DND-41 (cell line): ENCODE results near the gene ZFP36.

Experiments used
- ATAC-seq: fragments of 200-7000 bp; cut with Tn5 transposase; 3 replicates; pipeline ENCODE4 v1.9.1; 2021; ENCODE audit warnings: low read depth; ENCODE audit not compliant: insufficient read depth
- DNase-seq: peaks from one replicate; pipeline ENCODE4 v3.0.0-alpha.2; 2020
- H2AFZ ChIP-seq: 2 replicates; pipeline ENCODE4 v1.6.0; 2012; ENCODE audit warnings: low read depth, low read length
- H3K27ac ChIP-seq: 2 replicates; pipeline ENCODE4 v1.5.1; 2012; ENCODE audit warnings: low read length, inconsistent platforms
- H3K27me3 ChIP-seq: fragments of 200-600 bp; sonication (generic); 2 replicates; pipeline ENCODE4 v1.6.0; 2012; ENCODE audit warnings: low read length, mild to moderate bottlenecking, inconsistent platforms; ENCODE audit not compliant: insufficient read depth, poor library complexity
- H3K36me3 ChIP-seq: 2 replicates; pipeline ENCODE4 v1.5.1; 2012; ENCODE audit warnings: low read length, inconsistent platforms; ENCODE audit not compliant: insufficient read depth
- H3K4me1 ChIP-seq: 2 replicates; pipeline ENCODE4 v1.5.1; 2012; ENCODE audit warnings: mild to moderate bottlenecking, low read length; ENCODE audit not compliant: insufficient read depth
- H3K4me2 ChIP-seq: 2 replicates; pipeline ENCODE4 v1.6.0; 2012; ENCODE audit warnings: mild to moderate bottlenecking, moderate library complexity, low read length, inconsistent platforms; ENCODE audit not compliant: insufficient read depth
- H3K4me3 ChIP-seq, 2 experiments: fragments of 200-600 bp in 1 of 2; shearing (Covaris generic) in 1 of 2; 2 replicates each; pipeline ENCODE4 v1.5.1; 2012 to 2016; ENCODE audit warnings: inconsistent platforms in 2 of 2, low read length in 2 of 2, mild to moderate bottlenecking in 2 of 2, low read depth in 1 of 2, moderate library complexity in 1 of 2
- H3K79me2 ChIP-seq: 2 replicates; pipeline ENCODE4 v1.6.0; 2012; ENCODE audit warnings: low read length, inconsistent platforms; ENCODE audit not compliant: insufficient read depth
- H3K9ac ChIP-seq: 2 replicates; pipeline ENCODE4 v1.6.0; 2012; ENCODE audit warnings: low read depth, mild to moderate bottlenecking, inconsistent platforms, low read length, moderate library complexity
- H3K9me3 ChIP-seq: 2 replicates; pipeline ENCODE4 v1.5.1; 2012; ENCODE audit warnings: low read length, moderate library complexity, mild to moderate bottlenecking, inconsistent platforms; ENCODE audit not compliant: insufficient read depth, severe bottlenecking
- H4K20me1 ChIP-seq: 2 replicates; pipeline ENCODE4 v1.6.0; 2012; ENCODE audit warnings: low read length; ENCODE audit not compliant: insufficient read depth
- CTCF ChIP-seq: IDR thresholded peaks from 2 replicates; pipeline ENCODE4 v1.5.1; 2012; ENCODE audit warnings: borderline replicate concordance, low read length, moderate library complexity, mild to moderate bottlenecking; ENCODE audit not compliant: poor library complexity, severe bottlenecking; ENCODE audit errors: extremely low read depth
- EZH2 ChIP-seq: IDR thresholded peaks from 3 replicates; pipeline ENCODE4 v1.6.1; 2012; ENCODE audit warnings: borderline replicate concordance, low read depth, mild to moderate bottlenecking, moderate library complexity, low read length, inconsistent platforms; ENCODE audit not compliant: severe bottlenecking

ZFP36 gene

DNA sequence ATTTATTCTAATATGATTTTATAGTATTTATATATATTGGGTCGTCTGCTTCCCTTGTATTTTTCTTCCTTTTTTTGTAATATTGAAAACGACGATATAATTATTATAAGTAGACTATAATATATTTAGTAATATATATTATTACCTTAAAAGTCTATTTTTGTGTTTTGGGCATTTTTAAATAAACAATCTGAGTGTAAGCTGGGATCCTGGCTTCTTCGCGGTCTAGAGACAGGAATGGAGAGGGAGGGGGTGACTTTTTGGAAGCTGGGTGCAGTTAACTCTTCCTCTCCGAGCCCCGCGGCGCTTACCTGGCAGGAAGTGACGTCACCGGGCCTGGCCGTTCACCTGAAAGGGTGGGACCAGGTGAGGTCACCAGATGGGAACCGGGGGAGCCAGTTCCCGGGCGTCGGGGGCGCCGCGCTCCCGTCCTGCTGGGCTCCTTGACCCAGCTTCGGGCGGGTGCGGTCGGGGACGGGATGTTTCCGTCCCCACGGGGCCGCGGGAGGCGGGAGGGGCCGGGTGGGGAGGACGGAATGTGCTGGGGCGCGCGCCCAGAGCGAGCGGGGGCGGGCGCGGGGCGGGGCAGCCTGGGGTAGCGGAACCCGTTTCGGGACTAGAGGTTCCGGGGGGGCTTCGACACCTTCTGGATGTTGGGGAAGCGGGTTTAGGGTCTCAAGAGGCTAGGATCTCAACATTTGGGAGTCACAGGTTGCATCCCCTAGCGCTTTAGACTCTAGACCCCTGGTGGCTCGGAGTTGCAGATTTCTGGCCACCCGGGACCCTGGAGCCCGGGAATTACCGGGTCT, 2.8 kb downstream of the ZFP36 start:
- ATAC-seq (no peak), DNase-seq (peak; percentile 73)
- H4K20me1 ChIP-seq, result peaks cover 20% of the 10 kb centered on the region
- peak overlapping the region; percentile 63 for H3K4me2 ChIP-seq
- H3K36me3 ChIP-seq, result peaks cover 15% of the 10 kb centered on the region
- H2AFZ ChIP-seq, result peak overlapping the region; percentile 61
- H3K4me3 ChIP-seq, result peak overlapping the region; percentile 16 to 57; a peak in 3 of 4 replicates
- H3K4me1 ChIP-seq, result peaks cover 70% of the 10 kb centered on the region
- H3K27me3 ChIP-seq, result no peaks in the 10 kb centered on the region
- TF ChIP-seq CTCF (no peak), EZH2 (no peak)
- H3K9ac ChIP-seq, result peak overlapping the region; percentile 67
- no peaks in the 10 kb centered on the region for H3K9me3 ChIP-seq
- peak overlapping the region; percentile 75 for H3K27ac ChIP-seq
- H3K79me2 ChIP-seq, result peaks cover 37% of the 10 kb centered on the region

- H3K27ac ChIP-seq, result peak overlapping the region; percentile 75
- no peaks in the 10 kb centered on the region for H3K27me3 ChIP-seq
- H3K36me3 ChIP-seq, result peaks cover 23% of the 10 kb centered on the region
- DNase-seq (peak; percentile 61), ATAC-seq (peak; percentile 18)
- peaks cover 23% of the 10 kb centered on the region for H4K20me1 ChIP-seq
- TF ChIP-seq CTCF (no peak), EZH2 (no peak)
- no peaks in the 10 kb centered on the region for H3K9me3 ChIP-seq
- peak overlapping the region; percentile 61 for H2AFZ ChIP-seq
- peak overlapping the region; percentile 67 for H3K9ac ChIP-seq
- peaks cover 78% of the 10 kb centered on the region for H3K4me1 ChIP-seq
- H3K79me2 ChIP-seq, result peaks cover 45% of the 10 kb centered on the region
- H3K4me3 ChIP-seq, result peak overlapping the region; percentile 16 to 57; a peak in 3 of 4 replicates
- peak overlapping the region; percentile 63 for H3K4me2 ChIP-seq
Measured at GRCh38 chr19:39410017-39410830, 3.6 kb downstream of the ZFP36 start.

- peak overlapping the region in 1 of 2 experiments; percentile 57; a peak in 2 of 4 replicates for H3K4me3 ChIP-seq
Measured at GRCh38 chr19:39410831-39411080, 4.1 kb downstream of the ZFP36 start.

More at GRCh38 chr19:39410831-39411080, 4.1 kb downstream of the ZFP36 start:
- DNase-seq (no peak), ATAC-seq (no peak)
- Histone ChIP-seq H3K4me2 (peak overlapping the region; percentile 63), H2AFZ (0 out of 2 replicates have a peak overlapping the region, but pooled peaks have one; percentile 61), H3K4me1 (peaks cover 77% of the 10 kb centered on the region), H3K27ac (peak overlapping the region; percentile 75), H3K79me2 (peaks cover 50% of the 10 kb centered on the region), H4K20me1 (peaks cover 23% of the 10 kb centered on the region), H3K9ac (peak overlapping the region; percentile 67; the same call in 1 of the 2 replicates), H3K9me3 (no peaks in the 10 kb centered on the region), H3K27me3 (no peaks in the 10 kb centered on the region), H3K36me3 (peaks cover 28% of the 10 kb centered on the region)
- TF ChIP-seq EZH2 (no peak), CTCF (no peak)
